A172 (cell line): ENCODE data around the gene IFNA16. TPM values are rescaled to one million over a fixed set of nuclear protein-coding genes. Genes with fewer than 3 reads are reported as not detected.
"Not testable (repeated sequence)": the region's sequence is repeated elsewhere in the genome, so short reads cannot be mapped to it uniquely, and the experiment has no call there.

Source experiments
- DNase-seq: peaks from one replicate; pipeline ENCODE4 v3.0.0-alpha.2; 2015; ENCODE audit warnings: low spot score
- total RNA-seq: library from RNA; depleted of rRNA; stranded (reverse); fragments of >200 nt; shearing (Covaris generic); gene quantifications from 2 replicates; pipeline ENCODE4 v1.2.3, GENCODE V29; 2014; rRNA removed

Gene IFNA16
- total RNA-seq, 1 experiment from 2014 or later: not detected

- peak; percentile 25 for DNase-seq
Measured at GRCh38 chr9:21194867-21195776, 22.0 kb downstream of the IFNA16 start.

DNA sequence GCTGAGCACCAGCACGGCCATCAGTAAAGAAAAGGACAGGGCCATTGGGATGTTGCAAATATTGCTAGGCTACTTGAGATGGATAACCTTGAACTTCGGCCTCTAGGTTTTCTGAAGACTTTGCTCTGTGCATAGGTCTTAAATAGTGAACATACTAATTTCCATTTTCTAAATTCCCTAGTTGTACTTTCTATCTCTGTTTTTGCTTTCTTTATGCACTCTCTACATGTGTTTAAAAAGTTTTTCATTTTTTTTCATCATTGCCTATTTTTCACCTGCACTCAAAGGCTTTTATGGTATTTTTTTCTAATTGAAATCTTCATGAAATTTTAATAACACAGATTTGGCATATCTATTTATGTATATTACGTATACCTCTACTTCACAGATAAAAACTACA is 29.6 kb downstream of the IFNA16 start, which contains the start of gene IFNA4:
Gene IFNA4, minus strand, starts transcription at position 101 of the 400 bp plus-strand sequence. Its CDS starts 56 bp downstream, at position 45.
- DNase-seq: not testable (repeated sequence)

- peak; percentile 2 for DNase-seq
Measured at GRCh38 chr9:21182810-21183736, 34.0 kb downstream of the IFNA16 start.

DNA sequence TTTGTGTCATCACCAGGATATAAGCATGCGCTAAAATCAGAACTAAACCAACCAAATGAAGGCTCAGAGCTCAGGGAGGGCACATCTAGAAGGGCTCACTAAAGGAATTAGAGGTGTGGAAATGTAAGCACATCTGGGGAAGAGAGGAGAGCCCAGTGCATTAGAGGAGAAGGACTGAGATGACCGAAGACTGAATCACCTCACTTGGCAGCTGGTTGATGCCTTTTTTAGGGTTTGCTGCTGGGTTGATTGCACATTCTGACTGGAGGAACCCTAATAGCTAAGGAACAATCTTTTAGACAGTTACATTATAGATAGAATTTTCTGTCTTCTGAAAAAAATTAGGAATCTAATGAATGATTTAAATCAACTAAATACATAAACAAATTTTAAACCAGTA is 42.4 kb downstream of the IFNA16 start:
- no peak for DNase-seq

- no peak for DNase-seq
Measured at GRCh38 chr9:21172156-21172555, 45.0 kb downstream of the IFNA16 start.

DNA sequence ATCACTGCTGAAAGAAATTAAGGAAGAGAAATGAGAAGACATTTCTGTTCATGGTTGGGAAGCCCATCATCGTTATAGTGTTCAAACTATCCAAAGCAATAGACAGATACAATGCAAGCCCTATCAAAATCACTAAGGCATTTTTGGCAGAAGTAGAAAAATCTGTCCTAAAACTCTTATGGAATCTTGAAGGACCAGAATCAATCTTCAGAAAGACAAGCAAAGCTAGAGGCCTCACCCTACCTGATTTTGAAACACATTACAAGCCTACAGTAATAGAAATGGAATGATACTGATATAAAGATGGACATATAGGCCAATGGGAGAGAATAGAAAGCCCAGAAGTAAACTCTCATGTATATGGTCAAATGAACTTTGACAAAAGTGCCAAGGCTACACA is 45.8 kb downstream of the IFNA16 start:
- no peak for DNase-seq

DNA sequence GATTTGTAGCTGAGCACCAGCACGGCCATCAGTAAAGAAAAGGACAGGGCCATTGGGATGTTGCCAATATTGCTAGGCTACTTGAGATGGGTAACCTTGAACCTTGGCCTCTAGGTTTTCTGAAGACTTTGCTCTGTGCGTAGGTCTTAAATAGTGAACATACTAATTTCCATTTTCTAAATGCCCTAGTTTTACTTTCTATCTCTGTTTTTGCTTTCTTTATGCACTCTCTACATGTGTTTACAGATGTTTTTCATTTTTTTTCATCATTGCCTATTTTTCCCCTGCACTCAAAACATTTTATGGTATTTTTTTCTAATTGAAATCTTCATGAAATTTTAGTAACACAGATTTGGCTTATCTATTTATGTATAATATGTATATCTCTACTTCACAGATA is 50.6 kb downstream of the IFNA16 start, which contains the start of gene IFNA21:
Gene IFNA21, minus strand, starts transcription at position 101 of the 400 bp plus-strand sequence. Its CDS starts 48 bp downstream, at position 53.
- DNase-seq: not testable (repeated sequence)

Other genes starting within 250 kb of the IFNA16 start
- not detected in 2 replicates for gene HACD4, start 185.7 kb downstream of the IFNA16 start, total RNA-seq
- not detected in 2 replicates for gene IFNB1, start 139.4 kb downstream of the IFNA16 start, total RNA-seq
- gene IFNW1, start 75.5 kb downstream of the IFNA16 start, total RNA-seq: not detected in 2 replicates
- gene IFNA21, start 50.7 kb downstream of the IFNA16 start, total RNA-seq: not detected in 2 replicates
- gene IFNA4, start 29.7 kb downstream of the IFNA16 start, total RNA-seq: not detected in 2 replicates
- not detected in 2 replicates for gene IFNA7, start 15.1 kb downstream of the IFNA16 start, total RNA-seq
- gene IFNA10, start 10.2 kb downstream of the IFNA16 start, total RNA-seq: not detected in 2 replicates
- not detected in 2 replicates for gene IFNA17, start 10.9 kb upstream of the IFNA16 start, total RNA-seq
- not detected in 2 replicates for gene IFNA14, start 22.7 kb upstream of the IFNA16 start, total RNA-seq
- gene IFNA5, start 88.0 kb upstream of the IFNA16 start, total RNA-seq: not detected in 2 replicates
- 37.1 and 41.6 TPM in 2 replicates for gene KLHL9, start 118.1 kb upstream of the IFNA16 start, total RNA-seq
- gene IFNA6, start 133.6 kb upstream of the IFNA16 start, total RNA-seq: not detected in 2 replicates
- not detected in 2 replicates for gene IFNA13, start 150.7 kb upstream of the IFNA16 start, total RNA-seq
- gene IFNA2, start 168.1 kb upstream of the IFNA16 start, total RNA-seq: not detected in 2 replicates
- gene IFNA8, start 191.8 kb upstream of the IFNA16 start, total RNA-seq: not detected in 2 replicates
- gene IFNA1, start 223.1 kb upstream of the IFNA16 start, total RNA-seq: not detected in 2 replicates